Measurements from ENCODE around the gene ULK2.

DNA sequence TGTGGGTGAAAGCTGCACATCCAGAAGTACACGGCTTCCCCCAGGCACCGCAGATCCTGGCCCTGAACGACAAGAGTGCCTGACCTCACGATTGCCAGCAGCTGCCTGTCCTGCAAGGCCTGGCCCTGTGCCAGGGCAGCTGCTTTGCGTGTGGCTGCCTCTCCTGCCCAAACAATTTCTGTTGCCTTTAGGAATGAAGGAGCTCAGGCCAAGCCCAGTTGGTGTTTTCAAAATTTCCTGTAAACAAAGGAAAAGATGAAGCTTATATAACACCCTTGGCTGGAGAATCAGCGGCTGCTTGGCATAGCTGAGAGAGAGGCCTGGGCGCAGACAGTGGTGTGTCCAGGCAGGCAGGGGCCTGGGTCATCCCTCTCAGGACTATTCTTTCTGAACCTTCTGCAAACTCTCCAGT is 139.6 kb downstream of the ULK2 start:
- TF ChIP-seq EZH2 (IDR thresholded peaks at IDR 0.05; ENCODE audit: borderline replicate concordance, low read depth, low read length, poor library complexity, severe bottlenecking) = no peak
- TF ChIP-seq, protein P1, sequence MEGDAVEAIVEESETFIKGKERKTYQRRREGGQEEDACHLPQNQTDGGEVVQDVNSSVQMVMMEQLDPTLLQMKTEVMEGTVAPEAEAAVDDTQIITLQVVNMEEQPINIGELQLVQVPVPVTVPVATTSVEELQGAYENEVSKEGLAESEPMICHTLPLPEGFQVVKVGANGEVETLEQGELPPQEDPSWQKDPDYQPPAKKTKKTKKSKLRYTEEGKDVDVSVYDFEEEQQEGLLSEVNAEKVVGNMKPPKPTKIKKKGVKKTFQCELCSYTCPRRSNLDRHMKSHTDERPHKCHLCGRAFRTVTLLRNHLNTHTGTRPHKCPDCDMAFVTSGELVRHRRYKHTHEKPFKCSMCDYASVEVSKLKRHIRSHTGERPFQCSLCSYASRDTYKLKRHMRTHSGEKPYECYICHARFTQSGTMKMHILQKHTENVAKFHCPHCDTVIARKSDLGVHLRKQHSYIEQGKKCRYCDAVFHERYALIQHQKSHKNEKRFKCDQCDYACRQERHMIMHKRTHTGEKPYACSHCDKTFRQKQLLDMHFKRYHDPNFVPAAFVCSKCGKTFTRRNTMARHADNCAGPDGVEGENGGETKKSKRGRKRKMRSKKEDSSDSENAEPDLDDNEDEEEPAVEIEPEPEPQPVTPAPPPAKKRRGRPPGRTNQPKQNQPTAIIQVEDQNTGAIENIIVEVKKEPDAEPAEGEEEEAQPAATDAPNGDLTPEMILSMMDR (conservative IDR thresholded peaks at IDR 0.05; ENCODE audit: low read depth, low read length) = no peak
